GM18519 (cell line): ENCODE data around the gene HRH2.

Source experiments
- ATAC-seq: cut with Tn5 transposase; IDR thresholded peaks from one replicate; pipeline ENCODE4 v1.9.1; 2021; ENCODE audit warnings: mild to moderate bottlenecking, moderate library complexity; ENCODE audit not compliant: unreplicated experiment, low FRiP score

The HRH2 gene

DNA sequence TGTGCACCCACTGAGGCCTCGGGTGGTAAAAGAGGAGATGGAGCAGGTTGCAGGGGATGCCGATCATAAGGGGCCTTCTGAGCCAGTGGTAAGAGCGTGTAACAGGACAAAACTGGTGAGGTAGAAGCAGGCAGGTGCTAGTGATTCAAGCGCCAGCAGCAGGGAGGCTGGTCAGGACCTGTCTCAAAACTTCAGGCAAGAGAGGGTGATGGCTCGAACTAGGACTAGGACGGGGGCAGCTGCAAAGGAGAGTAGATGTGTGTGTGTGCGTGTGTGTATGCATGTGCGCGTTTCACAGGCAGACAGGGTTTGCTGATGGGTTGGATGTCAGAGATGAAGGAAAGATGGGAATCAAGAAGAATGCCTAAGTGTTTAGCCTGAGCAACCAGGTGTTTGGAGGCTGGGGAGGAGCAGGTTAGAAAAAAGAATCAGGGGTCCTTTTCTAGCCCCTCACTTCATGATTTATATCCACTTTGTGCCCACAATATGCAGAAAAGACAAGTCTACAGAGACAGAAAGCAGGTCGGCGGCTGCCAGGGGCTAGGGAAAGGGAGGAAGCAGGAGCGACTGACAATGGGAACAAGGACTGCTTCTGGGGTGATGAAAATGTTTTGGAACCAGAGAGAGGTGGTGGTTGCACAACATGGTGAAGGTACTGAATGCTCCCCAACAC is 15.2 kb downstream of the HRH2 start:
- no peak for ATAC-seq

DNA sequence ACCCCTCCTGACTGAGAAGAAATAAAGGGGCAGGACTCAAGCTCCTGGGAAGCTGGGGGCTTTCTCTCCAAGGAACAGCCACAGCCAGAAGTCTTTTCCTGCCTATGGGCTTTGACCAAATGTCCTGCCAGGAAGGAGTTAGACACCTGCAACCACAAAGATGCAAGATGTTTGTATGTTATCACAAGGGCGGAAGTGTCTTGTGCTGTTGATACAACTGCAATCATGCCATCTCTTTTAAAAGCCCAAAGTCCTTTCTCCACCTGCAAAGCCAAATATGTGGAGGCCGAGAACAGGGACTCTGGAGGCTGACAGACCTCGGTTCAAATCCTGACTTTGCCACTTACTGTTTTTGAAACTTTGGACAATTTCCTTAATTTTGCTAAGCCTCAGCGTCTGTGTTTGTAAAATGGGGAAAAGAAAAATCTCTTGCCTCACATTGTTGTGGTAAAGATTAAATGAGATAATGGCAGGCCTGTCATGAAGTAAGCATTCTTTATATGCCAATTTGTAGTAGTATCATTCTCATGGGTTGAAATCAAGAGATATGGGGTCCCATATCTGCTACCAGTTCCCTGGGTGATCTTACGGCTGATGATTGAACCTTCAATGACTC is 17.0 kb downstream of the HRH2 start:
- no peak for ATAC-seq

DNA sequence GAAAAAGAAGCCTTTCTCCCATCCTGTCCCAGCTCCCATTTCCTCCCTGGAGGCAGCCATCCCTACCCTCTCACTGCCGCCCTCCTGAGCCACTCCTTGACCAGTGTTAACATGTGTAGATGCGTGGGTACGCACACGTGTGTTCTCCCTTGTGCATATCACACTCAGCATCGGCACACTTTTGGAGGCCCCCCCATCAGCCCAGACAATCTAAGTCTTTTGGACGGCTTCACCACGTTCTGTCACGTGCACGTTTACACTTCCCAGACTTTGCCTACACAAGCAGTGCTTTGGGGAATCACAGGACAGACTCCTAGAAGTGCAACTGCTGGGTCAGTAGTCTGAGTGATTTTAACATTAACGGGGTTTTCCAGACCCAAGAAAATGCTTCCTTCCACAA is 18.0 kb downstream of the HRH2 start:
- no peak for ATAC-seq

DNA sequence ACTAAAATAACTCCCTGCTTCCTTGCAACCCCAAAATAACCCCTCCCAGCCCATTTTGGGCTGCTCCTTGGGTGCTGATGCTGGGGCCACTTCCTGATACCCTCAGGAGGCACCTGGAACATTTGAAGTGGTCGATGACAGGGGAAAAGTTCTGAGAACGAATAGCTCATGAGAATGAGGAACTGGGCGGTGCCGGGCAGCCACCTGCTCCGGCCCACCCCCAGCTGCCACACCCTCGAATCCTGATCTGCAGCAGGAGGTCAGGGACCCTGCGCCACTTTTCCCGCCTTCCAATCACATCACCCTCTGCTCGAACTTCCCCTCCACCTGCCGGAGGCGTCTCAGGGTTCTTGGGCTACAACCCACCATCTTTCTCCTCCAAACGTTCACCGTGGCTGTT is 19.7 kb downstream of the HRH2 start:
- ATAC-seq: no peak

DNA sequence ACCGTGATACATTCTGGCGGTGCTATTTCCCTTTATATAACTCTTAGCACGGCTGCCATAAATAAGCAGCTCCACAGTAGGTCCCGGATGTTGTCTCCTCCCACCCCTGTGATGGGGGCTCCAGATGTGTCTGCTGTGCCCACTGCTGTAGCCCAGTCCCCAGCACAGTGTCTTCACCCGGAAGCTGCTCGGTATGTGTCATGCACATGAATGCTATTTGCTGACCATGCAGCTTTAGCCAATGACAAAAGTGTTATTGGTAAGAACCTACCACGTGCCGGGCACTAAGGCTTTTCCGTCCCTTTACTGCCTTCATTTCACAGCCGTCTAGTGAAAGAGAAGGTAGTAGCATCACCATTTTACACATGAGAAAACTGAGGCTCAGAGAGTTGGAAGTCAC is 20.2 kb downstream of the HRH2 start:
- no peak for ATAC-seq

DNA sequence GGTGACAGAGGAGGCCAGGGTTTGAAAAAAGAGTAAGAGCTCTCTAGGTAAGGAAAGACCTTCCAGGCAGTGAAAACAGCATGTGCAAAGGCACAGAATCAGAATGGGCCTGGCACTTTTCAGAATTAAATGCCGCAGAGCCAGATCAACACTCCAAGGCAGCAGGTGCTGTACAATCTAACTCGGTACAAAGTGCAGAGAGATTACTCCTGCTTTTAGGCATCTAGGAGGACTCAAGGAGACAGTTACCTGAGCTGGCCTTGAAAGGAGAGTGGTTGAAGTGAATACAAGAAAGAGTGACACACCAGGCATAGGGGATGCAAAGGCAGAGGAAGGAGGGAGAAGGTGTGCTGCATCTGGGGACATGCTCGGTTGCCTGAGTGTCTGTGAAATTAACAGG is 21.5 kb downstream of the HRH2 start:
- no peak for ATAC-seq

DNA sequence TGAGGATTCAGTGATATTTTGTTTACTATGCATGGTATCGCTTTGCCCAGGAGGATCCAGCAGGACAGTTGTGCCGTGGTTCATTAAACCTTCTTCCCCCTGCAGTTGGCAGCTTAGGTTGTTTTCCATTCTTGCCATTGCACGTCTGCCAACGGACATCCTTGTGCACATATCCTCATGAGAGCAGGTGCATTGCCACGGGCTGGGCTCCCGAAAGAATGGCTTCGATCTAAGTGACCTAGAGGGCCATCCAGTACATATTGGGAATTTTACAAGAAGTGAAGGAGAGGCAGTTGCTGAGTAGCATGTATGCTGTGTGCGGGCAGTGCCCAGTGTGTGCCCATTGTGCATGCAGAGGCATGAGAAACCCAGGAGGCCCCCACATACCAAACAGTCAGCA is 22.1 kb downstream of the HRH2 start:
- ATAC-seq: no peak

DNA sequence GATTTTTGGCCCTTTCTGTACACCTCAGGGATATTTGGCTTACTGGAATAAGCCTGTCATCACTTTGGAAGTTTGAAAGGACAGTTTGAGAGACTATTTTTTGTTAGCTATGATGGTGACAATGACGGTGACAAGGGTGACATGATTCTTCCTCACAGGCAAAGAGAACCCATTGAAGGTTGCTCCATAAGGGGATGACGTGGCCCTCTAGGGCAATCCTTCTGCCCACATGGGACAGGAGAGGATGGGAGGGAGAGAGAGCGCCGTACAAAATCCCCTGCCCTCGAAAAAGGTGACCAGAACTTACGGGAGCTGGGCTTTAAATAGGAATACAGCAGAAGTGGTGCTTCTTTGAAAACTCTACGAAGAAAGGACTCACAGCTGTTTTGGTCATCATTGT is 22.6 kb downstream of the HRH2 start:
- no peak for ATAC-seq

DNA sequence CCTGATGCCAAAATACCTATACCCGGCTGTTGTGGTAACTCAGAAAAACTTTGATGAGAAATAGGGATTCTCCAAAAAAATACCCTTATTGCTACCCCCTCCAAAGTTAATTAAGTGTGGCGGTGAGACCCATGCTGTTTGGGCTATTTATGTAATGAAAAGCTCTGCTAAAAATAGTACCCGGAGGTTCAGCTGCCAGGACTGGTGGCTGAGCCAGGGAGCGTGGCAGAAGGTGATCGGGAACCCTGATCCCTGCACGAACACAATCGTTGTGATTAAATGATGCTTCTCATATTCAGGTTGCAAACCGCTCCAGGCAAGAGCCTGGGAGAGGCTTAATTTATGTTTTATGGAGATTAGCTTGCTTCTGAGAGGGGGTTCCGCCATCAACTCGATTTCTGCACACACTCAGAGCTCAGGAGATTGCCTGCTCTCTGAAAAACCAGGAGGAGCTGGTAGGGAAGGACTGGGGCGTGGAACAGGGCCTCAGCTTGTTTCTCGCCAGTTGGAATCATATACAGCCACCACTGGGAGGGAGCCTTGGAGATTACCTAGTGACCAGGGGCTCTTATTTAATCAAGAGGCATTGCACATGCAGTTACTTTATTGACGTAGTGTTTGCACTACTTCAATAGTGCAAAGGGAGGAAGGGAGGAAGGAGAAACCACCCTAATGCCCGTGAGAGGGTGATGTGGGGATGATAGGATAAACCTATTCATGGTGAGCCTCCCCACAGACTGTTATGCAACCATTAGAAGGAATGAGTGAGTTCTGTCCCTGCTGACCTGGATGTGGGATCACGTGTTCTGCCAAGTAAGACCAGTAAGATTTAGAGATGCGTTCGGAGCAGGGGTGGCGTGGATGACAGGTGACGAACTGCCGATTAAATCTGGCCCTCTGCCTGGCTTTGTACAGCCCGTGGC is 23.4 kb downstream of the HRH2 start:
- ATAC-seq: no peak

DNA sequence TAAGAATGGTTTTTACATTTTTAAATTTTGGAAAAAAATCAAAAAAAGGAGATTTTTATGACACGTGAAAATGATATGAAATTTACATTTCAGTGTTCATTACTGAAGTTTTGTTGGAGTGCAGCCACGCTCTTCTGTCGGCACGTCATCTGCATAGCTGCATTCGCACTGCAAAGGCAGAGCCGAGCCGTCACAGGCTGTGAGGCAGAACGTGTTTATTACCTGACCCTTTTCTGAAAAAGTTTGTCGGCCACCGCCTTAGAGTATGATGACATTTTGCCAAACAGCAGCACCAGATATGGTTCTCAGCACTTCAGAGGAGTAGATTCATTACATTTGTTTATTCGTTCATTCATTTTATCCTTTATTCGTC is 24.1 kb downstream of the HRH2 start:
- ATAC-seq: no peak

DNA sequence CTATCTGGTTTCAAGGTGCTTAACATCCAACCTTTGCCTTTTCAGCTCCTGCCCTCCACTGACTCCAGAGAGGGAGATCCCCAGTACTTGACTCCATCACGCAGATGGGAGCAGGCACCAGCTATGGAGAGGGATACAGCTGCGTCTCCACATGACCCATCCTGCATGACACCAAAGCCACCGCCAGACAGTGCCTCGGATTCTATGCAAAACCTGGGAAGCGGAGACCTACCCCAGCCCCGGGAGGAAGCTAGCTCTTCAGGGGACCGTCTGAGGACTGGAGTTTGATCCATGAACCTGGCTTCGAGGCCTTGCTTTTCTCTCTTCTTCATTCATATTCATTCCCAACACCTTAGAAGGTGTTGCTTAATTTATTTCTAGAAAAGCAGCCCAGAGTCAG is 24.8 kb downstream of the HRH2 start:
- no peak for ATAC-seq

DNA sequence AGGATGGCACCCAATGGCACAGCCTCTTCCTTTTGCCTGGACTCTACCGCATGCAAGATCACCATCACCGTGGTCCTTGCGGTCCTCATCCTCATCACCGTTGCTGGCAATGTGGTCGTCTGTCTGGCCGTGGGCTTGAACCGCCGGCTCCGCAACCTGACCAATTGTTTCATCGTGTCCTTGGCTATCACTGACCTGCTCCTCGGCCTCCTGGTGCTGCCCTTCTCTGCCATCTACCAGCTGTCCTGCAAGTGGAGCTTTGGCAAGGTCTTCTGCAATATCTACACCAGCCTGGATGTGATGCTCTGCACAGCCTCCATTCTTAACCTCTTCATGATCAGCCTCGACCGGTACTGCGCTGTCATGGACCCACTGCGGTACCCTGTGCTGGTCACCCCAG is 25.4 kb downstream of the HRH2 start:
- ATAC-seq: no peak

DNA sequence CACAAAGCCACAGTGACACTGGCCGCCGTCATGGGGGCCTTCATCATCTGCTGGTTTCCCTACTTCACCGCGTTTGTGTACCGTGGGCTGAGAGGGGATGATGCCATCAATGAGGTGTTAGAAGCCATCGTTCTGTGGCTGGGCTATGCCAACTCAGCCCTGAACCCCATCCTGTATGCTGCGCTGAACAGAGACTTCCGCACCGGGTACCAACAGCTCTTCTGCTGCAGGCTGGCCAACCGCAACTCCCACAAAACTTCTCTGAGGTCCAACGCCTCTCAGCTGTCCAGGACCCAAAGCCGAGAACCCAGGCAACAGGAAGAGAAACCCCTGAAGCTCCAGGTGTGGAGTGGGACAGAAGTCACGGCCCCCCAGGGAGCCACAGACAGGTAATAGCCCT is 26.1 kb downstream of the HRH2 start:
- ATAC-seq: no peak

DNA sequence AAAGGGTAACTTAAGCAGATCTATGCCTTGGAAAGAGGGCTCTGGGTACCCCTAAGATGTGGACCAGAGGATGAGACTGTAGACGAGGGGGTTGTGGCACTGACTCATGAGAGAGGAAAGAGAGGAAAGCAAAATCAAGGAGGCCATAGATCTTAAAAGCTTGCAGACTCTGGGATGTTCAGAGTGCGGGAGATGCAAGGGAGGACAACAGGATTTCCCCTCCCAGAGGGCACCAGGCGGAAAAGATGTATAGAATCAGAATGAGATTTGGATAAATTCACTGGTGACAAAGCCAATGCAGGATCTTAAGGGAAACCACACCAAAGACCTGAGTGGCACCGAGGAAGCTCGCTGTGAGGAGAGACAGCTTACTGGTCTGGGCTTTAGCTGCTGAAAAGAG is 27.1 kb downstream of the HRH2 start:
- no peak for ATAC-seq

DNA sequence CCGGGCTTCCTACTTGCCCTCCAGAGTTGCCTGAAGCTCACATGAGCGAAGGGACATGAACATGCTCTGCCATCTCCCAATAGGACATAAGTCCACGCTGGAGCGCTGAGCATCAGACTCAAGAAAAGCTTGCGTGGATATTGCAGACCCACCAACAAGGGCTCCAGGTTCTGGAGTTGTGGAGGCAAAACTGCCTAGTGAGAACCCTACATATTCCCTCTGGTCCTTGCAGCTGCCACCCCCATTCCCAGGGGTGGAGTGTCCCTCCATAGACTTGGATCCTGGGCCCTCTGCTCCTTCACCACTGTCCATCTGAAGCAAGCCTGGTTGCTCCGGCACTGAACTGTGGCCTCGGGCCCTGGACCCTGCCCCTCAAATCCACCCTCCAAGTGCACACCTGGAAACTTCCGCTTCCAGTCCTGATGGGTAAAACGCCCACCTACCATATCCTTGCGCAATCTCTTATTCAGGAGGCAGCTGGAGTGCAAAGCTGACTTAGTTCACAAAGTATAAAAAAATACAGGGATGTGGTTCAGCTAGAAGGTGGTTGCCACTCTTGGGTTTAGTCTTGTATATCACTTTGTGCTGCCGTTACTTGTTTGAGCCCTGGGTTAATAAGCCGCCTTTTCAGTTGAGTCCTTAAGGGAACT is 28.0 kb downstream of the HRH2 start:
- ATAC-seq: no peak

DNA sequence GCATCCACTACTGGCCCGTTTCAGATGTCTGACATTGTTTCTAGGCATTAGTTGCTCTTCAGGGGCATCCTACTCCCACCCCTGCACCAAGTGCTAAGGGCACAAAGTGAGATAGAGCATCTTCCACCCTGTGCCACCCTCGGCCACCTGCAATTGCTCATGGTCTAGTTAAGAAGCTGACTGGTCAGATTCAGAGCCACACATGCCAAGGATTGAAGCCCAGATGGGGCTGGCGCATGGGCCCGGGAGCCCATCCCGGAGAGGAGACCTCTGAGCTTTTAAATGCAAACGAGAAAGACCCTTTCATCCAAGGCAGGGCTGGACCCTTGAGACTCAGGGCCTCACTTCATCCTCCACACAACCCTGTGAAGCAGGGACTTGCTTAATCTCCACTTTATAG is 28.5 kb downstream of the HRH2 start:
- no peak for ATAC-seq

DNA sequence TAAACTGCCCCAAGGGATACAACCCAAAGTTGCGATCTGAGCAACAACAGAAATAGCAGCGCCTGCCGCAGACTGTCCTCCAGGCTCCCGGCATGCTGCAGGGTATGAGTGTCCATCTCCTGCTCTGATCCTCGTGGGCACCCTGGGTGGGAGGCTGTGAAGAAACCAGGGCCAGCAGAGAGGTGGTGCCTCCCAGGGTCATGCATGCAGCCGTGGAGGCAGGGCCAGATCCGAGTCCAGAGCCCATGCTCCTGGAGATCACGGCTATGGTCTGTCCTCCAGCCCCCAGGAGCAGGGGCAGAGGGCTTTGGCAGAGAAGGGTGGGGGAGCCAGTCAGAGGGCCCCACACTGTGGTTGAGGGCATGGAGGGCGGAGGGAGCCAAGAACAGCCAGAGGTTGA is 29.0 kb downstream of the HRH2 start:
- no peak for ATAC-seq

DNA sequence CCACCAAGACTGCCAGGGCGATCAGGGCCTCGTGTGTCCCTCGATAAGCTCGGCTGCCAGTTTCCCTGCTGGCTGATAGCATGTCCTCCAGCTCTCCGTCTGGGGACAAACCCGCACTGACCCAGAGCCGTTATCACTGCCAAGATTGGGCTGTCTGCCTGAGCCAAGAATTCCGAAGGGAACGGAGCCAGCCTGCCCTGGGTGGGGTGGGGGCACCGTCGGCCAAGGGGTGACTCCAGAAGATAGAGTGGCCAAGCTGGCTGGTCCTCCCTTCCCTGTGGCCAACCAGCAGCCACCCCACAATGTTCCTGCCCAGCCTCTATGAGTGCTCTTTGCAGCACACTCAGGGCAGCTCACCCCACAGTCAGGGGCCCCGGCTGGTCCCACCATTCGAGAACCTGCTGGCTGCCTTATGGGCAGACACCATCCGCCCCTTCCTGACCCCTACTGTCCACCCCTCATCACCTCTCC is 29.4 kb downstream of the HRH2 start:
- ATAC-seq: no peak

DNA sequence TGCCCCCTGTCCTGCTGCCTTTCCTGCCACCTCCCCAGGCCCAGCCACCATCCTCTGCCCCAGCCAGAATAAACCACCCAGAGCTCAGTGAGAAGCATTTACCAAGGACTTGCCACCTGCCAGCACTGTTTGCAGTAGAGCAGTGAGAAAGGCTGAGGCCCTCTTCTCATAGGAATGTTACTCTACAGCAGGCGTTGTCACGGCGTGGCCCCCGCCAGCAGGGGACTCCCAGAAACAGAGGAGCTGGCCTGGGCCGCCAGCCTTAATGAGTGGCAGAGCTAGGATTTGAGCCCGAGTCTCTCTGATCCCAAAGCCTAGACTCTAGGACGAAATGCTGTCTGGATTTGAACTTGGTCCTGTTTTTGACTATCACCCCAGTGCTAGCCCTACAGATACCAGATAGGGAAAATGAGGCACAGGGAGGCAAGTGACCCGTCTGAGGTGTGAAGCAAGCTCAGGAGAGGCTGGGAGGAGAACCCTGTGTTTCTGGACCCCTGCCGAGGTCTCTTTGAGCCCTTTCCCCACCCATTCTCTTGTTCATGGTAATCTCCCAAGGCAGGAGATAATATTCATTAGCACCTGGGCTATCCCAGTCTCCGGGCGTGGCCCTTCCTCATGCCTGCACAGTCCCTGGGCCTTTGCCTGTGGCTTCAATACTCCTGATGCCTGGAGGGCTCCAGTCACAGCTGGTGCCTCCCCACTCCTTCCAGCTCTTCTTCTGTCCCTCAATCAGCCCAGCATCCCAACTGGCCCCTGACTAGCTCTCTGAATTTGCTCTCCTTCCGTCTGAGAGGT is 30.7 kb downstream of the HRH2 start:
- no peak for ATAC-seq
